ENCODE data around the gene C2orf15. TPM values are rescaled to one million over a fixed set of nuclear protein-coding genes. Genes with fewer than 3 reads are reported as not detected.

C2orf15 gene
- total and polyA plus RNA-seq, 12 donors = 0.35 to 2.2 (median 1.1) TPM; not detected in 1

DNA sequence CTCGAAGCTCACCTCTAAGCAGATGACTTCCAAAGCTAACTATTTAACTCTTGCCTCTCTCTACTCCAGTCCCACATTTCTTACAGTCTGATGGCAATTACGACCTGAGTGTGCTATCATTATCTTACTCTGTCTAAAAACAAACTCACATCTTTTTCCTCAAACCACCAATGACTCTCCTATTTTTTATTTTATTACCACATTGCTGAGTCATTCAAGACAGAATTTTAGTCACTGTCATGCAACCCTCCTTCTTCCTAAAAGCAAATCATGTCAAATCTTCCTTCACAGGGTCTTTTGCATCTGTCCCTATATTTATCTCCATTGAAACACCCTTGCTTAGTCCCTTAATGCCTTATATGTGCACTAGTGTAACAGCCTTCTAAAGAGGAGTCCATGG, 34.6 kb upstream of the C2orf15 start:
- Histone ChIP-seq H3K4me3 (no peak overlapping the region), H3K27ac (no peak overlapping the region), H3K36me3 (replicated peaks in 1 of 2) (no peaks in the 10 kb centered on the region), H3K9me3 (replicated peaks in 1 of 3) (no peaks in the 10 kb centered on the region), H3K27me3 (no peaks in the 10 kb centered on the region), H3K4me1 (replicated peaks in 1 of 2) (peaks cover 0 to under 1% of the 10 kb centered on the region in 2 donors)
- DNase-seq = no peak
- WGBS, 4 donors = 58 to 78% (median 62%) methylated on average over 2 of the region's 2 CpGs
- intact Hi-C loops (cut with DNase I) = no loop called here
- no peak for TF ChIP-seq POLR2A (IDR thresholded peaks at IDR 0.05)
- TF ChIP-seq, protein P1, sequence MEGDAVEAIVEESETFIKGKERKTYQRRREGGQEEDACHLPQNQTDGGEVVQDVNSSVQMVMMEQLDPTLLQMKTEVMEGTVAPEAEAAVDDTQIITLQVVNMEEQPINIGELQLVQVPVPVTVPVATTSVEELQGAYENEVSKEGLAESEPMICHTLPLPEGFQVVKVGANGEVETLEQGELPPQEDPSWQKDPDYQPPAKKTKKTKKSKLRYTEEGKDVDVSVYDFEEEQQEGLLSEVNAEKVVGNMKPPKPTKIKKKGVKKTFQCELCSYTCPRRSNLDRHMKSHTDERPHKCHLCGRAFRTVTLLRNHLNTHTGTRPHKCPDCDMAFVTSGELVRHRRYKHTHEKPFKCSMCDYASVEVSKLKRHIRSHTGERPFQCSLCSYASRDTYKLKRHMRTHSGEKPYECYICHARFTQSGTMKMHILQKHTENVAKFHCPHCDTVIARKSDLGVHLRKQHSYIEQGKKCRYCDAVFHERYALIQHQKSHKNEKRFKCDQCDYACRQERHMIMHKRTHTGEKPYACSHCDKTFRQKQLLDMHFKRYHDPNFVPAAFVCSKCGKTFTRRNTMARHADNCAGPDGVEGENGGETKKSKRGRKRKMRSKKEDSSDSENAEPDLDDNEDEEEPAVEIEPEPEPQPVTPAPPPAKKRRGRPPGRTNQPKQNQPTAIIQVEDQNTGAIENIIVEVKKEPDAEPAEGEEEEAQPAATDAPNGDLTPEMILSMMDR (IDR thresholded peaks at IDR 0.05) = no peak

DNA sequence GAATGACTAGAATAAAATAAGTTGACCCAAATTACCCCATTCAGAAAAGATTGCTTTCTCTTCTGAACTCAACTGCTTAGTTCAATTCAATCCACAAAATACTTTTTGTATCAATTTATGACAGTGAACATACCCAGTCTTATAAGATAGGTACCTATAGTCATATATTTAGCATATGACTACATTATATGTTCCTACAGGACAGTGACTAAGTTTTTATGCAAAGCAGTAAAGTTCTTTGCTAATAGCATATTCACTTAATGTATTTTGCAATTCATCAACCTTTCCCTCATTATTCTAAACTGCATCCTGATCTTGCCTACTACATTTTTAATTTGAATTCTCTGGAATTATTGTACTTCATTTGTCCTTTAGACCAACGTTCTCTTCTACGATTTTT, 30.3 kb upstream of the C2orf15 start:
- no peak for DNase-seq
- Histone ChIP-seq H3K36me3 (replicated peaks in 1 of 2) (no peaks in the 10 kb centered on the region), H3K27ac (no peak overlapping the region), H3K27me3 (no peaks in the 10 kb centered on the region), H3K4me3 (no peak overlapping the region), H3K9me3 (replicated peaks in 1 of 3) (no peaks in the 10 kb centered on the region), H3K4me1 (replicated peaks in 1 of 2) (no peaks in the 10 kb centered on the region)
- intact Hi-C loops (cut with DNase I) = no loop called here
- no peak for TF ChIP-seq POLR2A (IDR thresholded peaks at IDR 0.05)
- TF ChIP-seq, protein P1 (IDR thresholded peaks at IDR 0.05) = no peak
- 73 to 80% (median 76%) methylated on average over 2 of the region's 2 CpGs for WGBS, 4 donors

DNA sequence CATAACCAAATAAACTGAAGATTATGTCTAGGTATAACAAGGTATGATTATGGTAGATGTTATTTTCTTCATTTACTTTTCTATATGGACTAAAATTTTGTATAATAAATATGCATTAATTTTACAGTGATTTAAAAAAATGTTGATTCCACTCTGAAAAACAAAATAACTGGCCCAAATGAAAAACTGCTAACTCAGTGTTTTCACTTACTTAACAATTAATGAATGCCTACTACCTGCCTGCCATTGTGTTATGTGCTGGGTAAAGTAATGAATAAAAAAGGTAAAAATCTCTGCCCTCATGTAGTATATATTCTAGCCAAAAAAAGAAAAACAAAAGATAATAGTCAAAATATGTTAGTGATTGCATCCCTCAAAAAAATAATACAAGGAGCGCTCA, 29.6 kb upstream of the C2orf15 start:
- TF ChIP-seq, protein P1 (IDR thresholded peaks at IDR 0.05) = no peak
- no peak for TF ChIP-seq POLR2A (IDR thresholded peaks at IDR 0.05)
- Histone ChIP-seq H3K27ac (no peak overlapping the region), H3K4me3 (no peak overlapping the region), H3K9me3 (replicated peaks in 1 of 3) (no peaks in the 10 kb centered on the region), H3K4me1 (replicated peaks in 1 of 2) (no peaks in the 10 kb centered on the region), H3K27me3 (no peaks in the 10 kb centered on the region), H3K36me3 (replicated peaks in 1 of 2) (no peaks in the 10 kb centered on the region)
- intact Hi-C loops (cut with DNase I) = no loop called here
- DNase-seq = no peak
- 88 to 99% (median 96%) methylated on average over 1 of the region's 1 CpG for WGBS, 4 donors

DNA sequence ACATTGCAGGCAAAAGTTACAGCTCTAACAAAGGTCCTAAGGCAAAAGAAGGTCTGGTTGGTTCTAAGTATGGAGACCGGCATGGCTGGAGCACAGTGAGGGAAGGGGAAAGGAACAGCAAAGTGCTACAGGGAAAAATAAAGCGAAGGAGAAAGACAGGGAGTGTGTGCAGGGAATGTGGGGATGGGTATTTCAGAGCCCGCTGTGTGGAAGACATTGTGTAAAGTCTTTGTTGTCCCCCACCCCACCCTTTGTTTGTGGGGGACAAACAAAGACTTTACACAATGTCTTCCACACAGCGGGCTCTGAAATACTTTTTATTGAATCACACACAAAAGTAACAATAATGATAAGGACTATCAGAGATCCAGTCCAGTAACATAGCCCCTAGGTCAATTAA, 28.9 kb upstream of the C2orf15 start:
- Histone ChIP-seq H3K36me3 (replicated peaks in 1 of 2) (no peaks in the 10 kb centered on the region), H3K27ac (no peak overlapping the region), H3K27me3 (no peaks in the 10 kb centered on the region), H3K4me3 (no peak overlapping the region), H3K9me3 (replicated peaks in 1 of 3) (no peaks in the 10 kb centered on the region), H3K4me1 (replicated peaks in 1 of 2) (no peaks in the 10 kb centered on the region)
- intact Hi-C loops (cut with DNase I) = no loop called here
- DNase-seq = no peak
- 79 to 85% (median 84%) methylated on average over 4 of the region's 4 CpGs for WGBS, 4 donors
- TF ChIP-seq, protein P1 (IDR thresholded peaks at IDR 0.05) = no peak
- no peak for TF ChIP-seq POLR2A (IDR thresholded peaks at IDR 0.05)
